Activated naive CD8-positive, alpha-beta T cell treated with anti-CD3 and anti-CD28 coated beads for 36 hours (primary cell): ENCODE measurements around the gene TAF4. TPM values are rescaled to one million over a fixed set of nuclear protein-coding genes. Genes with fewer than 3 reads are reported as not detected.

Source experiments
- DNase-seq: peaks from one replicate; pipeline ENCODE4 v3.0.0; 2021
- H3K27ac Mint-ChIP-seq: one replicate; pipeline ENCODE4 v1.8.0; 2022; ENCODE audit warnings: mild to moderate bottlenecking, moderate library complexity, mixed read lengths
- H3K27me3 Mint-ChIP-seq: one replicate; pipeline ENCODE4 v1.8.0; 2022; ENCODE audit warnings: mild to moderate bottlenecking, mixed read lengths
- H3K36me3 Mint-ChIP-seq: one replicate; pipeline ENCODE4 v1.8.0; 2021; ENCODE audit warnings: mild to moderate bottlenecking, mixed read lengths
- H3K4me1 Mint-ChIP-seq: one replicate; pipeline ENCODE4 v1.8.0; 2021; ENCODE audit warnings: mixed read lengths
- H3K4me3 Mint-ChIP-seq: one replicate; pipeline ENCODE4 v1.8.0; 2022; ENCODE audit warnings: mild to moderate bottlenecking, moderate library complexity, mixed read lengths
- H3K9me3 Mint-ChIP-seq: one replicate; pipeline ENCODE4 v1.8.0; 2022; ENCODE audit warnings: mixed read lengths
- total RNA-seq, 2 experiments: library from RNA; stranded (reverse); gene quantifications; one replicate each; pipeline ENCODE4 v1.2.3, GENCODE V29; 2021

TAF4 gene
- total RNA-seq, 2 experiments from 2014 or later, result 15.2 to 16.4 TPM

DNA sequence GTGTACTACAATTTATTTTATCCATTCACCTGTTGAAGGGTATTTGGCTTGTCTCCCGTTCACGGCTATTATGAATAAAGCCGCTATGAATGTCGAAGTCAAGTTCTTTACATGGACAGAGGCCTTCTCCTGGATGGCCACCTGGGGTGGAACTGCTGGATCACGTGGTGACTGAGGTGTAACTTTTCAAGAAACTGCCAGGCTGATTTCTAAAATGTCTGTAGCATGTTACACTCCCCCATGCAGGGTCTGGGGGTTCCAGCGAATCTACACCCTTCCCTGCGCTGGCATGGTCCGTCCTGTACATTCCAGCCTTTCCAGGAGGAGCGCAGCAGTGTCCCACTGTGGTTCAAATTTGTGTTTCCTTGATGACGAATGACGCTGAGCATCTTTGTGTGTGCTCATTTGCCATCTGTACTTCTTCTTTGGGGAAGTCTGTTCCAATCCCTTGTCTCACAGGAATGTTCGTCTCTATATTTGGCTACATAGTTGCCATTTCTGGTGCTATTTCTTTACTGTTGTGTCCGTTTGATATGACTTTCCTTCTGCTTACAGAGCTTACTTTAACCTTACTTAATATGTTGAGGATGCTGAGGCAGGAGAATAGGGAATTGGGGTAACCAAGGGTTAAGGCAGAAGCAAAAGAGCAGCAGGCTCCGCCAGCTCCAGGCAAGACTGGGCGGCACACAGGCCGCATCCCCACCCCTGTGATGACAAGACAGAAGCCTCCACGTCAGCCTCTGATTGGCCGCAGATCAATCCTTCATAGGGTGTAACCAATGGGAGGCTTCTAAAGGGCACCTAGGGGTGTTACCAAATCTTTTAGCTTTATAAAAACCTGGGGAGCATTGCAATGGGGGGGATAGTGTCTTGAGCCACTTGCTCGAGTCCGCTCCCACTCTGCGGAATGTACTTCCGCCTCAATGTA lies 106.6 kb downstream of the TAF4 start:
- no peak for DNase-seq
- Mint-ChIP-seq H3K4me3 (no peak overlapping the region), H3K27ac (no peak overlapping the region), H3K9me3 (no peaks in the 10 kb centered on the region), H3K36me3 (no peaks in the 10 kb centered on the region), H3K27me3 (peaks cover 17% of the 10 kb centered on the region), H3K4me1 (no peaks in the 10 kb centered on the region)

DNA sequence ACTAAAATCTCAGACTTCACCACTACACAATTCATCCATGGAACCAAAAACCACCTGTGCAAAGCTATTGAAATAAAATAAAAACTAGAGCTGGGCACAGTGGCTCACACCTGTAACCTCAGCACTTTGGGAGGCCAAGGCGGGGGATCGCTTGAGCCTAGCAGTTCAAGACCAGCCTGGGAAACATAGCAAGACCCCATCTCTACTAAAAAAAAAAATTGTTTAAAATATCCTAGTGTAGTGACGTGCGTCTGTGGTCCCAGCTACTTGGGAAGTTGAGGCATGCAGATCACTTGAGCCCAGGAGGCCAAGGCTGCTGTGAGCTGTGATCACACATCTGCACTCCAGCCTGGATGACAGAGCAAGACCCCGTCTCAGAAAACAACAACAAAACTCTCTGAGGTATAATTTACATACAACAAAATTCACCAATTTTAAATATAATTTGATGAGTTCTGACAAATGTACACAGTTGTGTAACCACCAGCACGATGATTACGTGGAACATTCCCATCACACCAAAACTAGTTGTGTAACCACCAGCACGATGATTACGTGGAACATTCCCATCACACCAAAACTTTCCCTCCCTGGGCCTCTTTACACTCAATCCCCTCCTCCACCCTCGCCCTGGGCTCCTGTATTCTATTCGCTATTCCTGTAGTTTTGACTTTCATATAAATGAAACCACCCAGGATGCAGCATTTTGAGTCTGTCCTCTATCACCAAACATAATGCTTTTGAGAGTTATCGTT lies 107.5 kb downstream of the TAF4 start:
- H3K4me3 Mint-ChIP-seq, result no peak overlapping the region
- H3K36me3 Mint-ChIP-seq, result no peaks in the 10 kb centered on the region
- no peak overlapping the region for H3K27ac Mint-ChIP-seq
- no peaks in the 10 kb centered on the region for H3K9me3 Mint-ChIP-seq
- no peak for DNase-seq
- H3K27me3 Mint-ChIP-seq, result peaks cover 10% of the 10 kb centered on the region
- no peaks in the 10 kb centered on the region for H3K4me1 Mint-ChIP-seq

DNA sequence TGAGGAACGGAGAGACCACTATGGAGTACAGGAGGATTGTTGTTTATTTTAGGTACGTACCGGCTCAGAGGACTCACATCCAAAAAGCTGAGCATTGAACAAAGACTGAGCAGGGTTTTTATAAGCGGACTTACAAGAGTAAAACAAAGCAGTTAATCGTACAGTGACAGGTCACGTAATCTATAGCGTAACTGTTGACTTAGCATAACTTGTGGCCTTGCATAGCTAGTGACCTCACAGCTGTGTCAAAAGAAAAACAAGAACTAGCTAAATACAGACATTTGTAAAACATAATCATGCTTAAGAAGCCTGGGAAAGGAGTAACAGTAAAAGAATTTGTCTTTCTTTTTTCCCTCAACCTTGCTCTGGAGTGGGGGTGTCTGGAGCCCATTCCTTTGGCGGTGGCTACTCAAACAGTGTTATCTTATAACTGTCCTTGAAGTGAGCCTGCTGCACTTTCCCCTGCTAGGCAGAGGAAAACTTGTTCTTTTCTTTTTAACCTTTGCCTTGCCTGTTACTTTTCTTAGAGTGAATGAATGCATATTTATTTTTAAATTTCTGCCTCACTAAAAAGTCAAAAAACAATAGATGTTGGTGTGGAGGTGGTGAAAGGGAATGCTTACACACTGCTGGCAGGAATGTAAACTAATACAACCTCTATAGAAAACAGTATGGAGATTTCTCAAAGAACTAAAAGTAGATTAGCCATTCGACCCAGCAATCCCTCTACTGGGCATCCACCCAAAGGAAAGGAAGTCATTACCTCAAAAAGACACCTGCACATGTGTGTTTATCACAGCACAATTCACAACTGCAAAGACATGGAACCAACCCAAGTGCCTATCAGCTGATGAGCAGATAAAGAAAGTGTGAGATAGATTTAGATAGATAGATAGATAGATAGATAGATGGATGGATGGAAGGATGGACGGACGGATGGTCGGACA lies 109.0 kb downstream of the TAF4 start:
- Mint-ChIP-seq H3K4me3 (no peak overlapping the region), H3K27me3 (peaks cover 16% of the 10 kb centered on the region), H3K4me1 (no peaks in the 10 kb centered on the region), H3K36me3 (no peaks in the 10 kb centered on the region), H3K27ac (no peak overlapping the region), H3K9me3 (no peaks in the 10 kb centered on the region)
- no peak for DNase-seq

DNA sequence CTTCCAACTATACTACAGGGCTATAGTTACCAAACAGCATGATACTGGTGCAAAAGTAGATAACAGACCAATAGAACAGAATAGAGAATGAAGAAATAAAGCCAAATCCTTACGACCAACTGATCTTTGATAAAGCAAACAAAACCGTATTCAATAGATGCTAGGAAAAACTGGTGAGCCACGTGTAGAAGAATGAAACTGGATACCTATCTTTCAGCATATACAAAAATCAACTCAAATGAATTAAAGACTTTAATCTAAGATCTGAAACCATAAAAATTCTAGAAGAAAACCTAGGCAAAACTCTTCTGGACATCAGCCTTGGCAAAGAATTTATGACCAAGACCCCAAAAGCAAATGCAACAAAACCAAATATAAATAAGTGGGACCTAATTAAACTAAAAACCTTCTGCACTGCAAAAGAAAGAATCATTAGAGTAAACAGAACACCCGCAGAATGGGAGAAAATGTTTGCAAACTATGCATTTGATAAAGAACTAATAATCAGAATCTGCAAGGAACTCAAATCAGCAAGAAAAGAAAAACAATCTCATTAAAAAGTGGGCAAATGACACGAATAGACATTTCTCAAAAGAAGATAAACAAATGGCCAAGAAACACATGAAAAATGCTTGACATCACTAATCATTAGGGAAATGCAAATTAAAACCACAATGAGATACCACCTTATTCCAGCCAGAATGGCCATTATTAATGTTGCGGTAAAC lies 109.8 kb downstream of the TAF4 start:
- no peaks in the 10 kb centered on the region for H3K4me1 Mint-ChIP-seq
- no peaks in the 10 kb centered on the region for H3K36me3 Mint-ChIP-seq
- no peak overlapping the region for H3K4me3 Mint-ChIP-seq
- H3K27ac Mint-ChIP-seq, result no peak overlapping the region
- H3K27me3 Mint-ChIP-seq, result peaks cover 16% of the 10 kb centered on the region
- DNase-seq, result no peak
- H3K9me3 Mint-ChIP-seq, result no peaks in the 10 kb centered on the region

DNA sequence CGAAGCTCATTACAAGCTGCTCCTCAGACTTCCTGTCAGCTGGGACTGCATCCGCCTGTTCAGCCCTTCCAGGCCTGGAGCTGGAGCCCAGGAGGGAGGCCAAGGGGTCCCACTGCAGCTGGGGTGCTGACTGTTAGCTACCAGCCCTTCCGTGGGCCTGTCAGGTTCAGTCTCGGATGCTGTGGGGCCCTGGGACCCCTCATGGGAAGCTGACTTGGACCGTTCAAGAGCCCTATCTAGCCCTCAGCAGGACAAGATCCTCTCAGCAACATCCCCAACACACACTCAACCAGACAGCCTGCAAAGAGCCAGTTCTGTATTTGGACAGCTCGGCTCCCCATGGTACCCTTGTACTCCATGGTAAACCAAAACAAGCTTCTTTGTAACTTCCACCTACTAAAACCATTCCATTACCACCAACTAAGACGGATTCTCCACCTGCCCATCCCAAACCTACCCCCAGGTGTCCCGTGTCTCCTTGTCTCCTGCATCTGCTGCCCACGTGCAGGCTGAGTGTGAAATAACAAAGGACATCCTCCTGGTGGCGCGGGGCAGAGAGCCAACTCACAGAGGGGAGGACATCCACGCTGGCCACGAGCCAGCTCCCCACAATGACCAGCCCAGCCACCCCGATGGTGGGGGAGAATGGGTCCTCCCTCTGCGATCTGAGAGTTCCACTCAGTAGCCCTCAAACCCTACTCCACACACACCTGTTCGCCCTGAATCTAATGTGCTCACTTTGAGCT lies 111.2 kb downstream of the TAF4 start:
- Mint-ChIP-seq H3K27me3 (peaks cover 16% of the 10 kb centered on the region), H3K27ac (no peak overlapping the region), H3K4me1 (no peaks in the 10 kb centered on the region), H3K36me3 (no peaks in the 10 kb centered on the region), H3K9me3 (no peaks in the 10 kb centered on the region), H3K4me3 (no peak overlapping the region)
- no peak for DNase-seq

DNA sequence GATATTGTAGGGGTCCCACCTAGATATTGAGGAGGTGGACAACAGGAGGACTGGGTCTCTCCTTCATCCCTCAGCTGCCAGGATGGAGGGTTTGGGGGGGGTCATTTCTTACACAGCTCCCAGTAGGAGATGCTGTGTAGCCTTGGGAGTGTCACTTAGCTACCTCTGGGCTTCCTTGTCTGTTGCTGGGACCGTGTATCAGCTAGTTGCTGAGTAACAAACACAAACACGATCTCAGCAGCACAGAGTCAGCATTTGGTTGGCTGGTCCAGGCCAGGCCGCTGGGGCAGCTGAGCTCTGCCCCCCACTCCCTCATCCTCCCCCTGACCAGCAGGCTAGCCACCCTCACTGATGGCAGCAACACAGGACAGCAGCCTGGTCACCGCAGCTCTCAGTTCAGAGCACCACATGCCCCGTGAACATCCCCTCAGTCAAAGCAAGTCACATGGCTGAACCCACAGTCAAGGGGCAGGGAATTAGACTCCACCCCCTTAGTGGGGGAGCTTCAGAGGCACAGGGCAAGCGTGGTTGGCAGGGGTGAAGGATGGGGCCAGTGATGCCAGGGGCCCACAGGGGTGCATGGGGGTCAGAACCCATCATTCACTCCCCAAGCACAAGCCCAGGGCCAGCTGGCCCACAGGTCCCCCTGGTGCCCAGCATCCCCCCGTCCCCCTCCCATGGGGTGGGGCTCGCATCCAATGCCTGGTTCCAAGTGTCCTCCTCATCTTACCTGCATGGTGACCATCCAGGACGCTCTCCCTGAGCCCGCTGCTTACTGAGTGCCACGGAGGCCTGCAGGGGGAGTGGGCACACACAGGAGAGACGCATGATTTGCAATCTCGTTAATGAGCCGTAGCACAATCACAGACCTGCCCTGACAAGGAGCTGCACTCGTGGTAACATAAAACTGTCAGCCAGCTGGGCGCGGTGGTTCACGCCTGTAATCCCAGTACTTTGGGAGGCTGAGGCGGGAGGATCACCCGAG lies 112.4 kb downstream of the TAF4 start:
- H3K27ac Mint-ChIP-seq, result no peak overlapping the region
- no peaks in the 10 kb centered on the region for H3K36me3 Mint-ChIP-seq
- H3K4me1 Mint-ChIP-seq, result no peaks in the 10 kb centered on the region
- peaks cover 16% of the 10 kb centered on the region for H3K27me3 Mint-ChIP-seq
- no peaks in the 10 kb centered on the region for H3K9me3 Mint-ChIP-seq
- no peak for DNase-seq
- H3K4me3 Mint-ChIP-seq, result no peak overlapping the region

DNA sequence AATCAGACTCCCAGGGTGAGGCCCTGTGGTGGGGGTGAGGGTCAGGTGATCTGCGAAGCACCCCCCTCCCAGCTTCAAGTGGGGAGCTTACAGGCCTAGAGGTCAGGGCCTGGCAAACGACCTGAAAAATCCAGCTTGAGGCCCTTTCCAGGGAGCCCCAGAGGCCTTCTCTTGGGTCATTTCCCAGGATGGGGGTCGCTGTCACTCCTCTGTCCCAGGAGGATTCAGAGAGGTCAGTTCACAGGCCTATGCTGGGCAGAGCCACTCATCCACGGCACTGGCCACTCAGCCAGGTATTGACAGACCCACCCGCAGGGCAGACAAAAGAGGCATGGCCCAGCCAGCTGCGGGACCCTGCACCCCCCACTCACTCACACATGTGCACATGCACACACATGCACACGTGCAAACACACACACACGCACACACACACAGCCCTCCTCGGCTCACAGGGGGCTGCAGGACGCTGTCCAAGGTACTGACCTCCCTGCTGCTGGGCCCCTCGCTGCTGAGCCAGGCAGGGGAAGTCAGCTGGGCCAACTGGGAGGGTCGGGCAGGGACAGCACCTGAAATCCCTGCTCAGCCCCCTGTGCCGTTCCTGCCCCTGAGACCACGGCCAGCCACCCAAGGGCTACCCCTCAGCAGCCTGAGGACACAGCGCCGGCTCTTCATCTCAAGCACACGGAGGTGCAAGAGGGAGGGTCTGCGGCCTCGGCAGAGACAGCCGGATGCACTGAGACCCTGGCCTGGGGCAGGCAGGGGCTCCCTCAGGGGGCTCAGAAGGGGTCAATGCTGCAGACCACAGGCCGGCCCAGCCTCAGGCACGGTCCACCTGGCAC lies 113.8 kb downstream of the TAF4 start:
- Mint-ChIP-seq H3K27me3 (peaks cover 16% of the 10 kb centered on the region), H3K36me3 (no peaks in the 10 kb centered on the region), H3K4me3 (no peak overlapping the region), H3K27ac (no peak overlapping the region), H3K9me3 (no peaks in the 10 kb centered on the region), H3K4me1 (no peaks in the 10 kb centered on the region)
- DNase-seq, result no peak

DNA sequence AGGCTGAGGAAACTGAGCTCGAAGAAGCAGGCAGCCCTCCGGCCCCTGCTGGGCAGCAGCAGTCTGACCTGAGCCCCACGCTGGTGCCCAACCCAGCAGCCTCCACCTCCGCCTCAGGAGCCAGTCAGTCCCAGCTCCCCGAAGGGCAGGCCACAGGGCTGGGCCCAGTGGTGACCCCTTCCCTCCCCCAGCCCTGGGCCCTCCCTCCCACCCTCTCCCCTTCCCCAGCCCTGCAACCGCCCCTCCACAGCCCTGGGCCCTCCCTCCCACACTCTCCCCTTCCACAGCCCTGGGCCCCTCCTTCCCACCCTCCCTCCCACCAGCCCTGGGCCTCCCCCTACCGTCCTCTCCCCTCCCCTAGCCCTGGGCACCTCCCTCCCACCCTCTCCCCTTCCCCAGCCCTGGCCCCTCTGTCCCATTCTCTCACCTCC lies 115.0 kb downstream of the TAF4 start:
- no peaks in the 10 kb centered on the region for H3K4me1 Mint-ChIP-seq
- peaks cover 12% of the 10 kb centered on the region for H3K27me3 Mint-ChIP-seq
- no peaks in the 10 kb centered on the region for H3K36me3 Mint-ChIP-seq
- H3K27ac Mint-ChIP-seq, result no peak overlapping the region
- H3K4me3 Mint-ChIP-seq, result no peak overlapping the region
- DNase-seq, result no peak
- no peaks in the 10 kb centered on the region for H3K9me3 Mint-ChIP-seq

DNA sequence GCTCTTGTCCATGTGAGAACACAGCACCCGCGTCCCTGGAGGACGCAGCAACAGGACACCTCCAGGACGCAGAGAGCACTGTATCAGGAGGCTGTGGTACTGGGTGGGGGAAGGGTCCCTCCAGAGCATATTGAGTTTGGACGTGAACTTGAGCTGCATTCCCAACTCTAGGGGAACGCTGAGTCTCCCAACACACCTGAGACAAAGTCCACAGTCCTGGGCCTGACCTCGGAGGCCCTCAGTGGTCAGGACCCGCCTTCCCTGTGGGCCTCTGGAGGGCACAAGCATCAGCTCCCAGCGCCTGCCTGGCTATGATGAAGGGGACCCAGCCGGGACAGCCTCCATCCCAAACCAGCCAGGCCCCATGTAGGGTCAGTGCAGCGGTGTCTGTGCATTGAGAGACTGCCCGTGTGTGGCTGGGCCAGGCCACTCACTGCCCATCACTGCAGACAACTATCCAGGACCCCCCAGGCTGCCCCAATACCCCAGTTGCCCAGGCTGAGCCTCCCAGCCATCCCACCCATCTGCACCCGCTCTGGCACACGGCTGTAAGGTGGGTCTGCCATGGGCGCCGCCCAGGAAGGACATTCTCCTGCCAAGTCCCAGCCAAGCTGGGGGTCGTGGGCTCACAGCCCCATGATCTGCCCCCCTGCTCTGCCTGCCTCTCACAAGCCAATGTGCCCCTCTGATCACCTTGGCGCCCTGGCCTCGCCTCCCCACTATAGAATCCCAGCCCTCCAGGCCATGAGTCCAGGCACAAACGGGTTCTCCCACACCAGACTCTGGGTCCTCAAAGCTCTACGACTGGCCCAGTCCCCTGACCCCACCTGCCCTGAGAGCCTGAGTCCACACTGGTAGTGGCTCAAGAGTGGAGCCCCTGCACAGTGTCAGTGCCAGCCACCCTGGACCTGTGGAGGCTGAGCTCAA lies 115.7 kb downstream of the TAF4 start:
- Mint-ChIP-seq H3K4me3 (no peak overlapping the region), H3K27ac (no peak overlapping the region), H3K36me3 (no peaks in the 10 kb centered on the region), H3K9me3 (no peaks in the 10 kb centered on the region), H3K27me3 (peaks cover 12% of the 10 kb centered on the region), H3K4me1 (no peaks in the 10 kb centered on the region)
- DNase-seq, result no peak

DNA sequence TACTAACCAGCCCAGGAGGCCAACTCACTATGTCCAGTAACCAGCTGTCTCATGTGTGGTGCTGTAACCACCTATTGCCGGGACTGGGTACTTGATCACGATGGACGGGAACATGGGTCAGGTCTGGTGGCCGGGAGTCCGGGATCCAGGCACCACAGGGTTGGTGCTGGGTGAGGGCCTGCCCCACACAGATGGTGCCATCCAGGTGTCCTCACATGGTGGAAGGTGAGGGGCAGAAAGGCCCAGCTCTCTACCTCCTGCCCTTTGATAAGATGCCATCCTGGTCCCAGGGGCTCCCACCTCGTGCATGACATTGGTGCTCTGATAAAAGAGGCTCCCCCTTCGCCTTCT lies 116.3 kb downstream of the TAF4 start:
- Mint-ChIP-seq H3K4me3 (no peak overlapping the region), H3K27me3 (peaks cover 9% of the 10 kb centered on the region), H3K27ac (no peak overlapping the region), H3K4me1 (no peaks in the 10 kb centered on the region), H3K36me3 (no peaks in the 10 kb centered on the region), H3K9me3 (no peaks in the 10 kb centered on the region)
- no peak for DNase-seq

DNA sequence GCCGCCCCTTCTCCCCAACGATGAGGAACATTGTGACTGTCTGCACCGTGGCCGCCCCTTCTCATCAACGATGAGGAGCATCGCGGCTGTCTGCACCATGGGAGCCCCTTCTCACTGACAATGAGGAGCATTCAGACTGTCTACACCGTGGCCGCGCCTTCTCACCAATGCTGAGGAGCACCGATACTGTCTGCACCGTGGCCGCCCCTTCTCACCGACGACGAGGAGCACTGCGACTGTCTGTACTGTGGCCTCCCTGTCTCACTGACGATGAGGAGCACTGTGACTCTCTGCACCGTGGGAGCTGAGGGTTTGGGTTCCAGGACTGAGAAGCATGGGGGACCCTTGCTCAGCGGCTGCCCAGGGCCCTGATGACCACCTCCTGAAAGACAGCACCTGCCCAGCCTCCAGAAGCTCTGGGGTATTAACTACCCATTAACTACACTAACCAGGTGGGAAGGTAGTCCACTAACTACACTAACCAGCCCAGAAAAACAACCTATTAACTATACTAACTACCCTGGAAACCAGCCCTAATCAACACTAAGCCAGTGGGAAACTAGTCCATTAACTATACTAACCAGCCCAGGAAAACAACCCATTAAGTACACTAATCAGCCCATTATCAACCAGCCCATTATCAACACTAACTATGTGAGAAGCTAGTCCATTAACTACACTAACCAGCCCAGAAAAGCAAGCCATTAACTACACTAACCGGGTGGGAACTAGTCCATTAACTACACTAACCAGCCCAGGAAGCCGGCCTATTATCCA lies 116.9 kb downstream of the TAF4 start:
- Mint-ChIP-seq H3K9me3 (no peaks in the 10 kb centered on the region), H3K36me3 (no peaks in the 10 kb centered on the region), H3K4me3 (no peak overlapping the region), H3K27me3 (peaks cover 8% of the 10 kb centered on the region), H3K27ac (no peak overlapping the region), H3K4me1 (no peaks in the 10 kb centered on the region)
- DNase-seq, result no peak
